Epithelial cell of prostate (primary cell): Measurements from ENCODE around the gene CAMSAP1.
"Not testable (repeated sequence)": the region's sequence is repeated elsewhere in the genome, so short reads cannot be mapped to it uniquely, and the experiment has no call there.

Experiments used
- DNase-seq: peaks from one replicate; pipeline ENCODE4 v3.0.0-alpha.2; 2011; ENCODE audit warnings: low read depth, low spot score
- H3K27ac ChIP-seq: fragments of 450-650 bp; 2 replicates; pipeline ENCODE4 v1.5.1; 2017; ENCODE audit warnings: mild to moderate bottlenecking

CAMSAP1 gene, protein sequence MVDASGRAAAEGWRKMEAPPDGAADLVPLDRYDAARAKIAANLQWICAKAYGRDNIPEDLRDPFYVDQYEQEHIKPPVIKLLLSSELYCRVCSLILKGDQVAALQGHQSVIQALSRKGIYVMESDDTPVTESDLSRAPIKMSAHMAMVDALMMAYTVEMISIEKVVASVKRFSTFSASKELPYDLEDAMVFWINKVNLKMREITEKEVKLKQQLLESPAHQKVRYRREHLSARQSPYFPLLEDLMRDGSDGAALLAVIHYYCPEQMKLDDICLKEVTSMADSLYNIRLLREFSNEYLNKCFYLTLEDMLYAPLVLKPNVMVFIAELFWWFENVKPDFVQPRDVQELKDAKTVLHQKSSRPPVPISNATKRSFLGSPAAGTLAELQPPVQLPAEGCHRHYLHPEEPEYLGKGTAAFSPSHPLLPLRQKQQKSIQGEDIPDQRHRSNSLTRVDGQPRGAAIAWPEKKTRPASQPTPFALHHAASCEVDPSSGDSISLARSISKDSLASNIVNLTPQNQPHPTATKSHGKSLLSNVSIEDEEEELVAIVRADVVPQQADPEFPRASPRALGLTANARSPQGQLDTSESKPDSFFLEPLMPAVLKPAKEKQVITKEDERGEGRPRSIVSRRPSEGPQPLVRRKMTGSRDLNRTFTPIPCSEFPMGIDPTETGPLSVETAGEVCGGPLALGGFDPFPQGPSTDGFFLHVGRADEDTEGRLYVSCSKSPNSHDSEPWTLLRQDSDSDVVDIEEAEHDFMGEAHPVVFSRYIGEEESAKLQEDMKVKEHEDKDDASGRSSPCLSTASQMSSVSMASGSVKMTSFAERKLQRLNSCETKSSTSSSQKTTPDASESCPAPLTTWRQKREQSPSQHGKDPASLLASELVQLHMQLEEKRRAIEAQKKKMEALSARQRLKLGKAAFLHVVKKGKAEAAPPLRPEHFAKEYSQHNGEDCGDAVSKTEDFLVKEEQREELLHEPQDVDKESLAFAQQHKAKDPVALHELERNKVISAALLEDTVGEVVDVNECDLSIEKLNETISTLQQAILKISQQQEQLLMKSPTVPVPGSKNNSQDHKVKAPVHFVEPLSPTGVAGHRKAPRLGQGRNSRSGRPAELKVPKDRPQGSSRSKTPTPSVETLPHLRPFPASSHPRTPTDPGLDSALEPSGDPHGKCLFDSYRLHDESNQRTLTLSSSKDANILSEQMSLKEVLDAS (N-terminal part only)

DNA sequence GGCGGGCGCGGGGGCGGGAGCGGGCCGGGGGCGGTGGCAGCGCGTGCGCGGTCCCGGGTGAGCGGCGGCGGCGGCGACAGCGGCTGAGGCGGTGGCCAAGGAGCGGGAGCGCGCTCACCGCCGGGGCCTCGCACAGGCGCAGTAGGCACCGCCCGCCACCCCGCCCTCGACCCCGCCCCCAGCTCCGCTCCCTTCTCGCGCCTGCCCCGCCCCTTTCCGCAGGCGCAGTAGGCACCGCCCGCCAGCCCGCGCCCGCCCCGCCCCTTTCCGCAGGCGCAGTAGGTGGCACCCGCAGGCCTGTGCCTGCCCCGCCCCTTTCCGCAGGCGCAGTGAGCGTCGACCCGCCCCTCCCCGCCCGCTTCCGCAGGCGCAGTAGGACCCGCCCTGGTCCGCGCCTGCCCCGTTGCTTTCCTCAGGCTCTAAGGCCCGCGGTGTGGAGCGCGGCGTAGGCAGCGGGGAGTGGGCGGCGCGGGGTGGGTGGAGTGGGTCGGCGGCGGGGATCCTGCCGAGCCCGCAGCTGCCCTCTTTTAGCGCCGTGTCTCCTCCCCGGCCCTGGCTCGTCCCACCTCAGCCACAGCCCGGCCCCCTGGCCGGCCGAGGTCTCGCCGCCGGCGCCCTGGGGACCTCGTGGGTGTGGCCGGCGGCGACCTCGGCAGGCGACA is at the start of gene CAMSAP1:
TSS of gene CAMSAP1 (minus strand) at position 116 of the 662 bp plus-strand sequence. CDS start 387 bp downstream, outside the sequence.
- DNase-seq = no peak
- H3K27ac ChIP-seq = peak within 1 kb of the TSS; percentile 94

DNA sequence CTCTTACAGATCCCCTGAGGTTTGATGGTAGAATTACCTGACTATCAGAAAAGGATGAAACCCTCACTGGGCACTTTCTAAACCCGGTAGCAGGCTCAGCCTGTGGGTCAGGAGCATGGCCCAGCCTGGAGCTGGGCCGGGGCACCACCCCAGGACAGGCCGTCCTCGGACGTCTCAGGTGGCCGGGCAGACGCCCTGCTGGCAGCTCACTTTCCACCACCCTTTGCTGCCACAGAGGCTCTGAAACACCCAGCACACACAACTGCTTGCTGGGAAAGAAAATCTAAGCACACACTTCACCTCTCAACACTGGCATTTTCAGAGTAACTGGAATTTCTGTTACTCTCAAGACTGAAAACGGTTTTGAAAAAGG is 49.4 kb upstream of the CAMSAP1 start:
- DNase-seq = no peak
- H3K27ac ChIP-seq = no peak overlapping the region

DNA sequence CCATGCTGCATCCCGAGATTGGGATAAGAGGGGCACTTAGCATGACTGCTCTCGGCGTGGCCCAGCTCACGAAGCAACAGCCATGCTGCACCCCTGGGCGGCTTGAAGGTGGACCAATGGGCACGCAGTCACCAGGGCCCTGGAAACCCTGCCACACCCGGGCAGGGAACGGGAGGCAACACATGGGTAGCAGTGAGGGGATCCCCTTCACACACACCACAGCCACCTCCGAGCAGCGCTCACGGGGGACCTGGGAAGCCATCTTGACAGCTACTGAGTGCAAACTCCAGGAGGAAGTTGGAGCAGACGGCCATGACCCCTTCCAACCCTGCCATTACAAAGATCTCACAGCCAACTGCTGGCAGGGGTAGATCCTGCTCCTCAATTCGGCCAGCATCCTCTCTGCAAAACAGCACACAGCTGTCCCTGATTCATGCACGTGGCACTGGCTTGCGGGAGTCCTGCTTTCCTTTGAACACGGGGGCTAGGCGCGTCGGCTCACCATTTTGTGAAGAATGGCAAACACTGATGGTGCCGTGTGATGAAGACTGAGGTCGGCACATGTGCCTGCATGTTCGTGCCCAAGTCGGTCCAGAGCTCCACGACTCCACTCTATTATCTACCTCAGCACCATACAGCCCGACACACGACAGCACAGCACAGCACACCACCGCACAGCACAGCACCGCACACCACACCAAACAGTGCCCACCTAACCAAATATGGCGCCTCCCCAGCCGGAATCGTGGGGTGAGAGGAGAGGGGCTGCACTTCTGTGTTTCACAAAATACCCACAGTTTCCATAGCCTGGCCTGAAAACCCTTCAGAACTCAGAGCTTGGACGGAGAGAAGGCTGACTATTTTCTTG is 48.8 kb upstream of the CAMSAP1 start:
- DNase-seq = no peak
- H3K27ac ChIP-seq = no peak overlapping the region

DNA sequence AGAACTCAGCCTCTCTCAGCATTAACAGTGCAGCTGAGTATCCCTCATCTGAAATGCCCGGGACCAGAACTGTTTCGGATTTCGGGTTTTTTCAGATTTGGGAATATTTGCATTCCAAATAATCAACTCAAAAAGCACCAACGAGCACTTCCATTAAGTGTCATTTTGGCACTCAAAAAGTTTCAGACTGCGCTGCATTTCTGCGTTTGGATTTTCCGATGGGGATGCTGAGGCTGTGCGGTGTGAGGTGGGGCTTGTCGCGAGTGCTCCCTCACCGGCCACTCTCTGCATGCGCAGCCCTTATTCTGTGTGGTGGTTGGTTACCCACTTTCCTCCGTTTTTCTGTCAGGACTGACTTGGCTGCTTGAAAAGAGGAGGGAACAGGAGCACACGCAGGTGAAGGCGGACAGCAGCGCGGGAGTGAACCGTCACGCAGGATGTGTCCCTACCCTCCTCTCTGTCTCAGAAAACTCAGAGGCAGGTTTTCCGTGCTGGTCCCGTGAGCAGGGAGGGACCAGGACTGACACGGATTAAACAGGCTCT is 45.4 kb upstream of the CAMSAP1 start:
- H3K27ac ChIP-seq = peak overlapping the region; percentile 79
- DNase-seq = no peak

DNA sequence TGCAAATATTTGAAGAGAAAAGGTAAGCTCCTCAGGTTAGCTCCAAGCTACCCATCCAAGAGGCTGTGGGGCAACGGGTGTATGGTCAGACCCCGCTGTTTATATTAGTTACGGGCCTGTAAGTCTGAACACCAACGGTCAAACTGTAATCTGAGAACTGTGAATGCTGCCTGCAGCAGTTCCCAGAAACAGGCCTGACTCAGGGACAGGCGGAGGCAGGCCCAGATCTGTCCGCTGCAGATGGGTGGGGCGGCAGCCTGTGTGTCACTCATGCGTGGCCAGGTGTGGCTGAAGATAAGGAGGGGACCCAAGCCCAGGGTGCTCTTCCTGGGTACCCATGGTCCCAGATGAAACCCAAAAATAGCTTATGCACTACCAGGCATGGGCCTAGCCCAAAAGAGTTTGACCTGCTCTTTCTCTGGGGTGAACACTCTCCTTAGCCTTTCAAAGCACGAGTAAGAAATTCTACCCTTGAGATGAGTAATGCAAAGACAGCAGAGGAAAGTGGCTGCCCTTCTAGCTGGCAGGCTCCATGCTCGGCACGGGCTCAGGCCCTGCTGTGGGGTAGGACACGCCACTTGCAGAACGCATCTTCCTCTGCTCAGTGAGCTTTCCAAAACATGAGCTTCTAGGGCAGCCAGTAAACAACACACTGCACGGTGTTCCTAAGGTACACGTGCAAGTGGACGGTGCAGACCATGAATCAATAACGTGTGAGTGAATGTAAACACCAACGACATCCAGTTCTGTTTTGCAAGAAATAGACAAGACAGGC is 44.7 kb upstream of the CAMSAP1 start:
- H3K27ac ChIP-seq = peak overlapping the region; percentile 79

DNA sequence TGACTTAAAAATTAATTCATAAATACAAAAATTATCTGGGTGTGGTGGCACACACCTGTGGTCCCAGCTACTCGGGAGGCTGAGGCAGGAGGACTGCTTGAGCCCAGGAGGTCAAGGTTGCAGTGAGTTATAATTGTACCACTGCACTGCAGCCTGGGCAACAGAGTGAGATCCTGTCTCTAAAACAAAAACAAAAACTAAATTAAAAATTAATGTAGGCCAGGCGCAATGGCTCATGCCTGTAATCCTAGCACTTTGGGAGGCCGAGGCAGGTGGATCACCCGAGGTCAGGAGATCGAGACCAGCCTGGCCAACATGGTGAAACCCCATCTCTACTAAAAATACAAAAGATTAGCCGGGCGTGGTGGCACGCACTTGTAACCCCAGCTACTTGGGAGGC is 44.0 kb upstream of the CAMSAP1 start:
- H3K27ac ChIP-seq = peak overlapping the region; percentile 79
- not testable (repeated sequence) for DNase-seq

More for the DNA sequence above, 44.7 kb upstream of the CAMSAP1 start:
- DNase-seq = peak; percentile 84

DNA sequence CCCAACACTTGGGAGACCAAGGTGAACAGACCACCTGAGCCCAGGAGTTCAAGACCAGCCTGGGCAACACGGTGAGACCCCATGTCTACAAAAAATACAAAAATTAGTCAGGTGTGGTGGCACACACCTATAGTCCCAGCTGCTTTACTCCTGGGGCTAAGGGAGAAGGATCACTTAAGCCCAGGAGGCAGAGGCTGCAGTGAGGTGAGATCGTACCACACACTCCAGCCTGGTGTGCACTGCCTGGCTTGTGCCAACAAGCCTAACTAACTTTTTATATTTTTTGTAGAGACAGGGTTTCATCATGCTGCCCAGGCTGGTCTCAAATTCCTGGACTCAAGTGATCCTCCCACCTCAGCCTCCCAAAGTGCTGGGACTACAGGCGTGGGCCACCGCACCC is 43.5 kb upstream of the CAMSAP1 start:
- H3K27ac ChIP-seq = peak overlapping the region; percentile 79
- not testable (repeated sequence) for DNase-seq

DNA sequence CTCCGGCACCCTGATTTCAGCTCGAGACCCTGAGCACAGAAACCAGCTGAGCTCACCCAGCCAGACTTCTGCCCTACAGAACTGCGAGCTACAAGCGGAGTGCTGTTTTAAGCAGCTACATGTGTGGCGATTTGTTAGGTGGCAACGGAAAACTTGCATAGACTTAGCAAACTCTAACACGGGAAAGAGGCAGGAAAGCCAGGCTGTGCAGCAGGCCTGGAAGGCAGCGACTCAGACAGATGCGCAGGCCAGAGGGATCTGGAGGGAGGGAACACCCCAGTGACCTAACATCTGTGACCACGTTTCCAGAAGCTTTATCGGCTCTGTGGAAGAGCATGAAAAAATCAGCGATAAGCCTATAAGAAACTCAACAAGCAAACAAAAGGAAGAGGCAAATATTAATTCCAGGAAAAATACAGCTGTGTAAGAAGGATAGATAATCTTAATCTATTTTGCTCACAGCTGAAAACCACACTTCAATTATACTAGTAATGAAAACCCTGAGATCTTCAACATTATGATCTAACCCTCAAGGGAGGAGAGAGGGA is 42.9 kb upstream of the CAMSAP1 start:
- peak overlapping the region; percentile 79 for H3K27ac ChIP-seq
- no peak for DNase-seq

DNA sequence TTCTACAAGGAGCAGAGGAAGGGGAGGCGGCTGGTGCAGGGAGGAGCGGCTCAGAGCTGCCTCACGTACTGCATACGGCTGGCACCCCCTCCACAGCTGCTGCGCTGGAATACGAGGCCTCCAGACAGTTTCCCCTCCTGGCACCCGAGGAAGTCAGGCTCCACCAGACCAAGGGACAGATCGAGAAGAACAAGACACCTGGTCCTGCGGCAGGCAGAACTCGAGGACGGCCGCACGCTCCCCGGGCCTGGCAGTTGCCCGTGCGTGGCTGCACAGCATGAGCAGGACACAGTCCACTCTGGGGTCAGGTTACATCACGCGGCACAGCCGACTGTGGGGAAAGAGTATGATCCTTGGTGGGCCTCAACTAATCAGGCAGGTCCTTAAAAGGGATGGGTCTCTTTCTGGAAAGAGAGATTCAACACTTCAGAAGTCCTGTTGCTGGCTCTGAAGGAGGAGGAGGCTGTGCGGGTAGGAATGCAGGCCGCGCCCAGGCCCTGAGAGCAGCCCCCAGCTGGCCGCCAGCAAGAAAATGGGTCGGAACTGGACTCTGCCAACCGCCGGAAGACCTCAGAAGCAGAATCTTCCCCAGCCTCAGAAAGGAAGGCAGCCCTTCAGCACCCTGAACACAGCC is 42.3 kb upstream of the CAMSAP1 start:
- DNase-seq = no peak
- peak overlapping the region; percentile 25 for H3K27ac ChIP-seq

DNA sequence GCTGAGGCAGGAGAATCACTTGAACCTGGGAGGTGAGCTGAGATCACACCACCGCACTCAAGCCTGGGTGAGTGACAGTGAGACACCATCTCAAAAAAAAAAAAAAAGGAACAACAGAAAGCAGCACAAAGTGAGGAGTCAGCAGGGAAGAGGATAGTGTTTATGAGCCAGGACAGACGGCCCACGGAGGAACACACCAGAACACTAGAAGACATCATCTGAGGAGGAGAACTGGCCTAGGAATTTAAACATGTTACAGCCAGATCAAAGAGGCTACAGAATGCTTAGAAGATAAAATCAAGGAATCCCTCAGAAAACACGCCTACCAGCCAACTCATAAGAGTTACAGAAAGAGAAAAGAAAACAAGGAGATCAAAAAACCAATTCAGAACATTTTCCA is 41.6 kb upstream of the CAMSAP1 start:
- DNase-seq = no peak
- H3K27ac ChIP-seq = peak overlapping the region; percentile 25

DNA sequence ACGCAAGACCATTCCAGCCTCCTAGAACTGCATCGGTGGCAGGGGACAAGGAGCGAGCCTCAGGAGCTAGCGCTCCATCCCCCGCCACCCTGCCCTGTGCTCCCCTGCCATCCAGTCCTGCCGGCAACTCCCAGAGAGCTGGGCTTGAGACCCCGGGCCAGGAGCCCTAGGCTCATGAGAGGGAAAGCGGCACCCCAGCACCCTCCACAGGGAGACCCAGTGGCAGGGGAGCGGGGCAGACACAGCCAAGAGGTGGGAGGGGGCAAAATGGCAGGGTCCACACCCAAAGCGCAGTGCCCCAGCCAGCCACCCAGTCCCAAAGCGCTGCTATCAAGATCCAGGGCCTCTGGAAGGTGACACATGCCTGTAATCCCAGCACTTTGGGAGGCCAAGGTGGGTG is 41.1 kb upstream of the CAMSAP1 start:
- DNase-seq = no peak
- no peak overlapping the region for H3K27ac ChIP-seq

DNA sequence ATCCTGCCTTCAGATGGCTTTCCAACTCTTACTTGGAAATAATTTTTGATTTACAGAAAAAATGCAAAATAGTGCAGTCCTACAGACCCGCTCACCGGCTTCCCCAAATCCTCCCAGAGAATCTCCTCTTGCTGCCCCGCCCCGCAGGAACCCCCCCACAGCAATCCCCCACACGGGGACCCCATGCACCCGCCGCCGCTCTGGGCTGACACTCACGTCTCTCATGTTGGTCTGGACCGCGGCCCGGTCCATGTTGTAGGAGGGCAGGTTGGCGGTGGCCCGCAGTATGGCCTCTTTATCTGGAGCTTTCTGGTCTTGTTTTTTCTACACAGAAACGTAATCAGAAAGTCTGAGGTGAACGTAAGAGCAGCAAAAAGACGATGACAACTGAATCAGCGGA is 40.2 kb upstream of the CAMSAP1 start:
- no peak for DNase-seq
- no peak overlapping the region for H3K27ac ChIP-seq

DNA sequence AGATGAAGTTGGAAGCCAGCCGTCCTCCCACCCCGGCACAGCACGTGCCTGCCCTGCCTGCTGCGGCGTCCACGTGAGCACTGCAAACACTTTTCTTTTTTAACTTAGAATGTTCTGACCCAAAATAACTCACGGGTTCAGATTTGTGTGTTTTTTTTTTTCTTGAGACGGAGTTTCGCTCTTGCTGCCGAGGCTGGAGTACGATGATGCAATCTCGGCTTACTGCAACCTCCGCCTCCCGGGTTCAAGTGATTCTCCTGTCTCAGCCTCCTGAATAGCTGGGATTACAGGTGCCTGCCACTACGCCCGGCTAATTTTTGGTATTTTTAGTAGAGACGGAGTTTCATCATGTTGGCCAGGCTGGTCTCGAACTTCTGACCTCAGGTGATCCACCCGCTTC is 39.8 kb upstream of the CAMSAP1 start:
- not testable (repeated sequence) for DNase-seq, H3K27ac ChIP-seq

DNA sequence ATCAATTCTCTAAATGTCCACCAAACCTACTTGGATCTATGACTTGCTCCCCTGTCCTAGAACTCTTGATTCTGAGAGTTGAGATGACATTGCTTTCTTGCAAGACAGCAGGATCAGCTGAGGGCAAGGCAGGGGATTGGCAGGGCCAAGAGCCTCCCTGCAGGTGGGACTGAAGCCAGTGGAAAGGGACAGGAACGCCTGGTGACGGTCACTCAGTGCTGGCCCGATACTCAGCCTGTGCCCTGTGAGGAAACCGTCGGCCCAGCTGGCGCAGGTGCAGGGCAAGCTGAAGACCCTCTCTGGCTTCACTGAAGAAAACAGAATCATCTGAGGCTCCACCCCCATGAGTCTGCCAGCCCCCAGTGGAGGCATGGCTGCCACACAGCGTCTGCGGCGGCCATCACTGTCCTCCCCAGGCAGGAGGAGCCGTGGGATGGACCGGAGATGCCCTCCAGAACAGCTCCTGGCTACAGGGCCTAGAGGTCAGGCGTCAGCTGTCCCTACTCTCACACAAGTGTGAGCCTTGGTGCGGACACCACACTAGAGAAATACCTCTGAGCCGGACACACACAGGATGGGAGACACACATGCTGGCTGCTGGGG is 39.1 kb upstream of the CAMSAP1 start:
- H3K27ac ChIP-seq = no peak overlapping the region
- no peak for DNase-seq

DNA sequence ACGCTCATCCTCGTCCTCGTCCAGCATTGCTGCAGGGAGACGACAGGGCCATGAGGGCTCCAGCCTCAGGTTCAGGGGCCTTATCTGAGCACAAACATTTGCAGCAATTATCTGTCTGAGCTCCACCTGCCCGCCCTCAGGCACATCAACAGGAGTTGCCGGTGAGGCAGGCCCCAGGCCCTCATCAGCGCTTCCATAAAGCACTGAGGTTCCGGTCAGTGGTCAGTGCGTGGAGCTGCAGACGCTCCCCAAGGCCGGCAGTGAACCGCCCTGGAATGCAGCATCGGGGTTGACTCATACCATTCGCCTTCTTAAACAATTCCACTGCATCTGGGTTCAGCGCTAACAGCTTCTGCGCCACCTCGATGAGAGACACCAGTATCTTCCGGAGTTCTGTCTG is 38.6 kb upstream of the CAMSAP1 start:
- H3K27ac ChIP-seq = no peak overlapping the region
- no peak for DNase-seq

DNA sequence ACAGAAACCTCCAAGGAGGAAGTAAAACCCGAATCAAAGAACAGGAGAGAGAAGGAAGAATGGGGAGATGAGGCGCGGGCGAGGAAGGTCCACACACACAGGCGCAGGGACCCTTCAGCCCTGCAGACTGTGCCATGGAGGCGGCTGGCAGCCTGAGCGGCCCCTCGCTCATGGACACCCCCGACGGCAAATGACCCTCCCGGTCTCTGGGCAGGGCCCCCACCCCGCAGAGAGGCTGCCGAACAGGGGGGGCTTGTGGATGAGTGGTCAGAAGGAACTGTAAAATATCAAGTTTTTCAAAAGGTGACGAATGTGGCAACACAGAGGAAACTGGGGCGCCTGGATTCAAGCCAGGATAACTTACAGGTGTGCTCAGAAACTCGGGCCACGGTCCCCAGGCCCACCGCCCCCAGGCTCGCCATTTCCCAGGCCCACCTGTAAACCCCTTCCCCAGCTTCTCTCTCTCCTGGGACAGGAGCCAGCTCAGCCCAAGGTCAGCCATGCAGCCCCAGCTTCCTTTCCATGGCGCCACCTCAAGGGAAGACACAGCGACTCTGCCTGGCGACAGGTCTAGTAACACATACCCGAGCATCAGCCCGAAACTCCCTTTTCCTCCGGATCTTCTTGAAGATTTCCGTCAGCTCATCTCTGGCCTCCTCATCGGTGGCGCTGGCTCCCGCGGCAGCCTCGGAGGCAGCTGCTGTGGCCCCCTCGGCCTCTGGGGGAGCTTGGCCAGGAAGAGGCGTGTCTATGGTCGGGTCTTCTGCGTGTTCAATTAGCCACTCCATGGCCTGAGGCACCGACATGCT is 37.3 kb upstream of the CAMSAP1 start:
- DNase-seq = no peak
- no peak overlapping the region for H3K27ac ChIP-seq
